UCSD-AML1 (cell line): Measurements from ENCODE around the gene TANK.

ENCODE experiments used
- DNase-seq: peaks from one replicate; lab custom pipeline; 2025; ENCODE audit not compliant: unreplicated experiment; lab: John Stamatoyannopoulos, UW

The TANK gene

DNA sequence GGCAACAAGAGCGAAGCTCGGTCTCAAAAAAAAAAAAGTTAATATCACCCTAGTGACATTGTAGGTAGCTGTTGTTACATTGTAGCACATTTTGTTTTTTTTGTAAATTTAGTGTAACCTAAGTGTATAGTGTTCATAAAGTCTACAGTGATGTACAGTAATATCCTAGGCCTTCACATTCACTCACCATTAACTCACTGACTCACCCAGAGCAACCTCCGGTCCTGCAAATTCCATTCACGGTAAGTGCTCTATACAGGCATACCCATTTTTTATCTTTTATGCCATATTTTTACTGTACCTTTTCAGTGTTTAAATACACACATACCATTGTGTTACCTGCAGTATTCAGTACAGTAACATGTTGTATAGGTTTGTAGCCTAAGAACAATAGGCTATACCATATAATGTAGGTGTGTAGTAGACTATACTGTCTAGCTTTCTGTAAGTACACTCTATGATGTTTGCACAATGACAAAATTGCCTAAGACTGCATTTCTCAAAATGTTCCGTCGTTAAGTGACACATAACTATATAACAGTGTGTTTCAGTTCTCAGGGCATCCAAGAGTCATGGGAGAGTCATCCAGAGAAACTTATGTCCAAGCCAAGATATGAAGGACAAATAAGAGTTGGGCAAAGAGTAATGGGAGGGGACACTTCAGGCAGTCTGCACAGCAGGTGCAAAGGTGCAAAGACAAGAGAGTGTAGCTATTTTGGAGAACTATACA is 68.4 kb downstream of the TANK start:
- no peak for DNase-seq

DNA sequence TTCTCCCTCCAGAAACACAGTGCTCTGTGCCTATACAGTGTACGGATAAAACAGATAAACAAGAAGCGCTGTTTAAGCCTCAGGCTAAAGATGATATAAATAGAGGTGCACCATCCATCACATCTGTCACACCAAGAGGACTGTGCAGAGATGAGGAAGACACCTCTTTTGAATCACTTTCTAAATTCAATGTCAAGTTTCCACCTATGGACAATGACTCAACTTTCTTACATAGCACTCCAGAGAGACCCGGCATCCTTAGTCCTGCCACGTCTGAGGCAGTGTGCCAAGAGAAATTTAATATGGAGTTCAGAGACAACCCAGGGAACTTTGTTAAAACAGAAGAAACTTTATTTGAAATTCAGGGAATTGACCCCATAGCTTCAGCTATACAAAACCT is 70.7 kb downstream of the TANK start:
- no peak for DNase-seq

DNA sequence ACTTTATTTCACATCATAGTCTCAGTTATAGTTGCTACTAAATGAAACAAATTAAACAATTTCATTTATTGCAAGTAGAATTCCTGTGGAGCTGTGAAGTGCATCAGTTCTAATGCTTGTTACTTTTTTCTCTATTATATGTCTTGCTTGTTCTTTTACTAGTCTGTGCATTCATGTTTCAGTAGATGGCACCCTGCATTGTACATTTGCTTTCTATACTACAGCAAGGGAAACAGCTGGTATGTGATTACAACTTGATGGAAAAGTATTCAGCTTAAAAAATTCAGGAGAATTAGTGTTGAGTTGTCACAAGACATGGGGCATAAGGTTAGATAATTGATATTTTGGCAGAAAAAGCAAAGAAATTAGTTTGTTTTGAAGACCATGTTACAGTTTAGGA is 72.3 kb downstream of the TANK start:
- no peak for DNase-seq

DNA sequence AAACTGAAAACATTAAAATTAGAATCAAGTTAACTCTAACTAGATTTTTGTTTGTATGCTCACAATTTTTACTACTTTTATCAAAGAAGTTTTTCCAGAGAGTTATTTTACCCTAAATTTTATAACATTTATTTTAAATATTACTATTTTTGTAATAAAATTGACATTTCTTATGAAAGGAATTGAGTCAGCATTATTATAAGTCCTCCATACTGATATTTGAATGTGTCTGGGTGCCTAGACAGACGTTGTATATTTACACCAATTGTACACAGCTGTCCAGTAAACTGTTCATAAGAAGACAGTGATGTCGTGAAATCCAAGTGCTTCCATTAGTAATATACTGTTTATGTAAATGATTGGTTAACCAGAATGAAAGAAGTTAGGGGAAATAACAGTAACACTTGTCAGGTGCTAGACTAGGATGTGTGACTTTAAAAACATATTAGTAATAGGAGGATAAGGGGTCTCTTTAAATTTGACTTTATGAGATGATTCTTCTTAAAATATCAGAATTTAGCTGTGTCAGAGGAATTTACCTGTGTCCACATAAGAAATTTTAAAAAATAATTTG is 73.7 kb downstream of the TANK start:
- DNase-seq = no peak

DNA sequence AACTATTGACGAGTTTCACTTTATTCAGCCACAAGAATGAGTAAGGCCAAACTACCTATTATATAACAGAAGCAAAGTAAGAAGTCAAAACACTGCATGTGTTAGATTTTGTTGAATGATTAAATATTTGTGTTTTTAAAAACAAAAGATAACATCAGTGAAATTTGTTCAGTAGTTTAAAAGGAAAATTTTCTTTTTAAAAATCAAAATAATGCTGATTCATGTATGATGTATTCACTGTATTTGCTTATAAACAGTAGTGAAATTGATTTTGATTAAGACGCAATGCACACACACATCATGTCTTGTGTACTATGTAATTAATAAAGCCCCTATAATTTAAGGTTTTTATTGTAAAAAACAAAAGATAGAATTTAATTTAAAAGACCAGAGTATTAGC is 74.4 kb downstream of the TANK start:
- DNase-seq = no peak

DNA sequence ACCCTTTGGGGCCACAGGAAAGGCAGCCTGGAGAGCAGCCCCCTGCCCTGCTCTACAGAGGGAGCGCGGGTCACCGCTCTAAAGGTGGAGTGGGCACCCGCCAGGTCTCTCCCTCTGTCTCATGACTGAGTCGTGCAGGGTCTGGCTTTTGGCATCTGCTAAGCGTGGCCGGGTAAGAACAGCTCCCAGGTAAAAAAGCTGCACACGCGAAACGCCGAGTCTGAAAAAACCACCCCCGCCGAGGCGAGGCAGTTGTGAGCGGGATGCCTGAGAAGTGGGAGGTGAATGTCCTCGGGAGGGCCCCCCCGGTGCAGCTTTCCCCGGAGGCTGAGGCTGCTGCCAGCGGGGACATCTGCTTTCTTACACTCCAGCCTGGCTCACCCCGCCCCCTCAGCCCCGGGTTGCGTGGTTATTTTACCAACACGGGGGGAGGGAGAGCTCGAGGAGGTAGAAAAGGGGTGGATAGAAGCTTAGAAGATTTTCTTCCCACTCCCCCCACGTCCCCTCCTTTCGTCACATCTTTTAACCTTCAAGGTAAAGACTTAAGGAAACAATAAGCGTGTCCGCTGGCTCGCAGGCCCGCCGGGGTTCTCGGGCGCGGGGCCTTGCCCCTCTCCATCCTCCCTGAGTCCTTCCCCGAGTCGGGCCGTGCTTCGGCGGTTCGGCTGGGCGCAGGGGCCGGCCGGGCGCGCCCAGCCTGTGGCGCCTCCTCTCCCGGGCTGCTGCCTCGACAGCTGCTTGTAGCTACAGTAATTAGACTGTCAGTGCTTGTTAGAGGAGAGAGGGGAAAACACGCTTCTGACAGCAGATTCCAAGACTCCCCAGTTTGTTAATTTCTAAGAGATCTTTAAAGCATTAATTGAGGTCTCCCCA is 77.4 kb downstream of the TANK start:
- DNase-seq = peak; percentile 9

DNA sequence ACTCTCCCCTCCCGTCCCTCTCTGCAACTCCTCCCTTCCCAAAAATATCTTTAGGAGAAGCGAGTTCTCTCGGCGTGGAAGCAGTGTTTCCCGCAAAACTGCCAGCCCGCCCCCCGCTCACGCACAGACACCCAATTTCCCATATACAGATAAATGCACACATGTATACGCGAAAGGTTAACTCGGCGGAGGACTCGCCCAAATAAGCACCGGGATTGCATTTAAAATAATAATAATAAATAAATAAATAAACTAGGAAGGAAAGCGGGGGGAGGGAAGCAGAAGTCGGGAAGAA is 78.0 kb downstream of the TANK start:
- no peak for DNase-seq

DNA sequence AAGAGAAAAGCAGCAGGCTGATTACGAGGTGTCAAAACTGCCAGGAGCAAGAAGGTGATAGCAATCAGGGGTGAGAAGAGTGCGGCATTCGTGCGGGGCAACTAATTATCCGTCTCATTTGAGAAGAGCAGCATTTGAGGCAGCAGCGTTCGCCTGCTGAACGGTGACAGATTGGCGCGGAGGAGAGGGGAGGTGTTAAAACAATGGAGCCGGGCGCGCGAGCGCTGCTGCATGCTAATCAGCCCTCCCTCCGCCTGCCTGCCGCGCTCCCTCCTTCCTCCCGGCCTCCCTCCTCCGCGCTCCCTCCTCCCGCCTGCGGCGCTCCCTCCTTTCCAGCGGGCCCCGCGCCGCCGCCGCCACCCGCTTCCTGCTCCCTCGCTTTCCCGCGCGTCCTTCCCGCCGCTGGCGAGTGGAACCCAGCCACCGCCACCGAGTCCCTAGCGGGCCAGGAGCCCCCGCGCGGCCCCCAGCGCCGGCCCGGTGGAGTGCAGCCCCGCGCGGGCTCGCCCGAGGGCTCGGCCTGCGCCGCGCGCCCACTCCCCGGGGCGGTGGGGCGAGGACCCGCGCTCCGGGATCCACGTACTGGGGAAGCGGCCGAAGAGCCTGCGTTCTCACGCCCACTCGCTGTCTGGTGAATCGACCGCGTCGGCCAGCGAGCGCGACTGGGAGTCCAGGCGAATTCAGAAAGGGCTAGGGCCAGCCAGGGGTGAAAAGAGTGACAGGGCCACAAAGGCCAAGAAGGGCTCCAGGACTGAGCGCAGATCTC is 78.5 kb downstream of the TANK start:
- DNase-seq = peak; percentile 14

DNA sequence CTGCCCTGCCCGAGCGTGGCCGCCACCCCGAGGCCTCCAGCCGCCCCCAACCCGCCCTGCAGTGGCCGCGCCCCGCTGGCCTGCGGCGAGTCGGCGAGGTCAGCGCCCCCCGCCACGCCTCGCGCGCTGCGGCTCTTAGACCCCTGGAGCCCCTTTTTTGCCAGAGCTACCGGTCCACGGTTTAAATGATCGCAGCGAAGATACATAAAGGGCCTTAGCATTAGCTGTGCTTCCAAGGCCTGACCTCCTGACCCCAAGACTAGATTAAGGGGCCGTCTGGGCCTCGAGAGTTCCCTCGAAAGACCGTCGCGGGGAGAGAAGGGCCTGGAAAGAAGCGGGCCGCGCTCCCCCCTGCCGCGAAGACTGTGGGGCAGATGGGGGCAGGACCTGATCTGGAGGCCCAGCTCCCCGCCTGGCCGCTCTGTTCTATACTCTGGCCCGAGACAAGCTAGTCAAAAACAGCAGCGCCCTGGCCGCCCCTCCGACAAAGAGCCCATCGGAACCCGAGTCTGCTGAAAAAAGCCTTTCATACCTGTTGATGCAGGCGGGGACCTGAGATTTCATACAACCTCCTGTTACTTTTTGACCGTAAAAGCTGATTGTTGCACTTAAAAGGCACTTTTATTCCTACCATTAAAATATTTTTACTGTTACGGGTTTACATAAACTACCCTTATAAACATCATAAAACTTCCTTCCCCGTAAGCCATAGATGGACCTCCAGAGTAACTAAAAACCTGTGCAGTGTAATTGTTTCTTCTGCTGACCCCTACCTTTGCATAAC is 79.3 kb downstream of the TANK start:
- no peak for DNase-seq

DNA sequence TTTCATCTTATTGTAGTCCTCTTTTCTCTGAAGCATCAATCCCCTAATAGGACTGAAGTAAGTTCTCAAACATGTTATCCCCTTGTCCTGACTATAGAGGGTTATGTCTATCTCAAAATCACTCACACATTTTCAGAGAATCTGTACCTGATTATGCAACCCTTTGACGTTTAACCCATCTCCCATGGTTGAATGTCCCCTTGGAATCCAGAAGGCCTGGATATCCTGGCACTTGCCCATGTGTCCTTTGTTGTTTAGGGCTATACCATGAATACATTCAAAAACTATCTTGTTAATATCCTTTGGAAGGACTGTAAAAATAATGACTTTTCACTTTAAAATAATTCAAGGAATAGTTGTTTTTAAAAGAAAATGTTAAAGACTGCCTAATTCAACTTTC is 81.7 kb downstream of the TANK start:
- DNase-seq = no peak

DNA sequence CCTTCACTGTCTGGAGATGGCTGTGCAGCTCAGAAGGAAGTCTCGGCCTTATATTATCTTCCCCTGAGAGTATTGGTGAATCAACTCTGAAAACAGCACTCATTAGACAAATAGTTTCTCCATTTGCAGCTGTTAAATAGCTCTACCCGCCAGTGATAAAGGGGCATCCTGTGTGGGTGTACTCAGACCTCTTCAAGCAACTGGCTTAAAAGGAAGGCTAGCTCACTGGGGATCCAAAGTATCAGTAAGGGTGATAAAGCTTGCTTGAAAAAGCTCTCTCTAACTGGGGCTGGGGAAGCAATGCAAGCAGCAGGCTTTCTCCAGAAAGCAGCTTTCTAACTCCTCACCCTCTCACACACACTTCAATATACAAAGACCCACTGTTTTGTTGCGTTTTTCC is 83.1 kb downstream of the TANK start:
- no peak for DNase-seq

DNA sequence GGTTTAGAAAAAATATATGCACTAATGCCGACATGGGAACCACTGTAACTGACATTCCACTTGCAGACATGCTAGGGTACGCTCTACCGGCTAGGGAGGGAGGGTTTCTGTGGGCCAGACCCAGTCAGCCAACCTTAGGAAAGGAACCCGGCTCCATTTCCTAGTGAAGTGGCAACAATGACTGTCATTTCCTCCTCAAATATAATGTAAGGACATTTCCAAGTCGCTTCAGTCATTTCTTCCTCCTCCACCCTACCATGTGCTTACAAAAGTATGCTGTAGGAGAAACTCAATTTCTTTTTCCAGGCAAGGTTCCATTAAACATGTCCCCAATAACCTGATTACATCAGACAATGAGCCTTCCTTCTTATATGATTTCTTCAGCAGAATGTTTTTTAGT is 83.7 kb downstream of the TANK start:
- peak; percentile 10 for DNase-seq

DNA sequence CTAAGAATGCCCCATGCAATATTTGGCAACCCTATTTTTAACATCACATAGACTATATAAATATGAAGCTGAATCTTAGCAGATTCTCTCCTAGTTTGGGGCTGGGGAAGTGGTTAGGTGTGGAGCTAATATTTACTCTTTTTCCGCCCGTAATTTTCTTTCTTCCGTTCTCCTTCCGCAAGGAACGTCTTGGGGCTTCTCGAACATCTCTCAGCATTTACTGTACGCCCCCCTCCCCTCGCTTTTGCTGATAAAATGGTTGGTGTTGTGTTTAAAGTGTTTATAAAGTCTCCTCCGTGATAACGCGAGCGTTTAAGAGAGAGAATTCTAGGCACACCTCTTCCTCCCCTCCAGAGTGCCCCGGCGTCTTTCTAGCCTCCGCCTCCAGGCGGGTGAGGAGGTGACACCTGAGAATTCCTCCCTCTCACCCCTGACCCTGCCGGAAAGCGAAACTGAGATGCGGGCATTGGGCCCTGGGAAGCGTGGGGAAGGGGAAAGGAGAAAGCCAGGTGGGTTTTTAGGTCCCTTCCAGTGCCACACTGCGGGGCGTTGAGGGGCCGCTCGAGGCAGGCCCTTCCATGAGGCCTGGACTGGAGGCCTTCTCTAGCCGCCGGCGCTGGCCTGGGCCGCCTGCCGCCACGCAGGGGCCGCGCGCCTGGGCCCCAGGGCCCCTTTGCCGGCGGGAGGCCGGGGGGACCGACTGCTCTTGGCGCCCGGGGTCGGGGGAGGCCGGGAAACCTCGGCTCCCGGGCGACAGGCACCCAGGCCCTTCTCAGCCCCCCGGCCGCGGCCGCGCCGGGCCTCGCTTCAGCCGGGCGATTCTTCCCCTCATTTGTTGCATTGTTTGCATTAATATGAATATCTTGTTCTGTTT is 84.4 kb downstream of the TANK start:
- peak; percentile 58 for DNase-seq

DNA sequence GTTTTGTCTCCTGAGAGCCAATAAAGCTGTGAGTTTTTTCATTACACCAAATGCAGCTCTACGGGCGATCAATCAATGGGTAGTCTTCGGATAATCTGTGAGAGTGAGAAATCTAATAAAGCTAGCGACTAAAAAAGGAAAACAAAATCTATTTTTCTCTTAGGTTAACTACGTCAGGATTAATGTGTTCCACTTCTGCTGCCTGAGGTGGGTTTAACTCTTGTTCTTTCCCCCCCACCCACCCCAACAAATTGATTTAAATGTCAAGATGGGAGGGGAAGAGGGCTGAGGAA is 85.0 kb downstream of the TANK start:
- no peak for DNase-seq

DNA sequence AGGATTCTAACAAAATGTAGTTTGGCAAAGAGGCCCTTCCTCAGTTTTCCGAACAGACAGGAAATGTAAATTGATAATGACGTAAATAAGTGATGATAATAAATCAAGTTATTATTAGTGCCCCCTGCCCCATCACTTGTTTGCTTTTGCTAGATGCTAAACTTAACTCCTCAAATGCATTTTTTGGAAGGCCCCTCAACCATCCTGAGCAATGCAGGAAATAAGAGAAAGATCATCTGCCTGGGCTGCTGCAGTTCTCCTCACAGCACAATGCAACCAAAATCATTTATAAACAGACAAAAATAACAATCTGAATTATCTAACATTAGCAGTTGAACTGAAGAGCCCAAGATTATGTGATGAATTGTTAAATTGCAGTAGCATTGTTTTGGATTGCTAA is 85.4 kb downstream of the TANK start:
- no peak for DNase-seq

DNA sequence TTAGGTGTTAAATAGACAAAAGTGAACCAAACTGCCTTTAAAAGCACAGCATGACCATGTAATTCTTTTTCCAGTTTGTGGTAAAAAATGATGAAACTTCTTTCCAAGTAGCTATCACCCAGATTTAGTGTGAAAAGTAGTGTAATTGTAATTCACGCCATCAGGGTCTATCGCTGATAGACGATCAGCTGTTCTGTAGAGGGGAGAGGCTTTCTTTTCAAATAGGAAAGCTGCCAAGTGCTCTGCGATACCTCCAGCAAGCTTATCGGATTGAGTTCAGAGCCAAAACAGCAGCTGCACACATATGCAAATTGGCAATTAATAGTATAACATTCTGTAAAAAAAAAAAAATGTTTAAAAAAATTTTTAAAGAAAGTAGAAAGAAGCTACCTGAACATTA is 86.1 kb downstream of the TANK start:
- DNase-seq = no peak

DNA sequence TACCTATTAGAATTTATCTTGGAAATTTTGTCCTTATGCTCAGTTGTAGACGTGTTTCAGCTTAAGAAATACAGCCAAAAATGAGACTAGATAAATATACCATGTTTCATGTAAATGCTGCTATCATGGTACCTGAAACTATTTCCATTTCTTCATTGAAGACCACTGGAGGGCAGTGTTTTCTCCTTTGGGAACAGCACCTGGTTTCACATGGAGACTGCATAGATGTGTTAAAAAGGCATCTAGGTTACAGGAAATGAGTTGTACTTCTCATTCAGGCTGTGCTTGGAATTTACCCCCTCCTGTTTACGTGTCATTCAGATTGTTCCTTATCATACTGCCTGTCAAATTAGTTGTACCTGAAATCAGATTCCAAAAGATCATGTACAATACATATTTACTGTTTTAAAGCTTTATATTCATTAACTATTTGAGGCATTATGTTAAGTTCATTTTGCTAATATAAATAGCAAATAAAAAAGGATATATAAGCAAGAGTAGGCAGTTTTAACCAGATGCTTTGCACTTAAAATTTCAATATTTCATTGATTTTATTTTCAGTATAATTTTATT is 90.7 kb downstream of the TANK start:
- DNase-seq = no peak

DNA sequence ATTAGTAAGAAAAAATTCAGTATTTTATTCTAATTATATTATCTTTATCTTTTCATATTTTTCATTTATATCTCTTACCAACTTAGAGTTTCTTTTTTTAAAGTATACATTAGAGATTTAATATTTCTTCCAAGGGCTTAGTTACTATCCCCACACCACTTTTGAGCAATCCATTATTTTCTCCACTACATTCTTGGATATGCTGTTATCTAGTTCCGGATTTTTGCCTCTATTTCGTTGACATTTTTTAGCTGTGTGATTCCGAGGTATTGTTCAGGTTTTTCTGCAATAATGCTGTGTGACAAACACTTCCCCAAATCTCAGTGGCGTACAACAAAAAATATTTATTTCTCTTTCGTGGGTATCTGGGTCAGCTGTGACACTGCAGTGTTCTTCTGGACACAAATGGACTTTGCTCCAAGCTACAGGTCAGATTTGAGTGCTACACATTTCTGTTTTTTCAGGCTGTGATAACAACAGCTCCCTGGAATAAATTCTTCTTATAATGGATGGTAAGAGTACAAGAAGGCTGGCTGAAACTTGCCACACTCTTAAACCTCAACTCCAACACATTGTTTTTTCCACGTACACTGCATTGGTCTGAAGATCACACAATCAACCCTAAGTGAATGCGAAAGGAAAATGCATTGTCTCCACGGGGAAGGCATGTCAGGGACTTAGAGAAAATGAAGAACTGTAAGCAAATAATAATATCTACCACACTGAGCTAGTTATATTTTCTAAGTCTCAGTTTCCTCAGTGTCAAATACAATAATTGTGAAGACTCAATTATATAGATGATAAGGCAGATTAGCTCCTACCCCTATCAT is 97.1 kb downstream of the TANK start:
- DNase-seq = no peak

DNA sequence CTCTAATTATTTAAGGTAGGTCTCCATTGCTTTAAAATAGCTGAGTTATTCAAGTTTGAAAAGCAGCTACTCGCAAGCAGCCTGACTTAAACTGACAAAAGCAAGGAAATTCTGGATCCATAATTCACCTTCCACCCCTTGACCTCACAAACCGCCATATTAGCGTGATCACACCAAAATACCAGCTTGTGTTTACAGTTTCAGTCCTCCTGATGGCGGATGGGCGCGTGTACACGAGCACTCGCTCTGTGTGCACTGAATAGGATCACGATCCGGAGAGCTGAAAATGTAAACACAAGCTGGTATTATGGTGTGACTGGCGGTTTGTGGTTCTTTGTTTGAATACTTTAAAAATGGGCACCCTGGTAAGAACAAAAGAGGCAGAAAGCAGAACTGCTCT is 105.6 kb downstream of the TANK start:
- DNase-seq = no peak
